Mucosa of descending colon (tissue), 3 donors: ENCODE data around the gene SORCS1. TPM values are rescaled to one million over a fixed set of nuclear protein-coding genes. Genes with fewer than 3 reads are reported as not detected.

Experiments used
- ATAC-seq: fragments of 200-7000 bp; cut with Tn5 transposase; one replicate; pipeline ENCODE4 v1.9.1; 2020; ENCODE audit warnings: mild to moderate bottlenecking, moderate library complexity
- DNase-seq, 3 donors: peaks; one replicate each; pipeline ENCODE4 v3.0.0-alpha.2; 2020
- H3K36me3 ChIP-seq: fragments of 200-600 bp; one replicate; pipeline ENCODE4 v1.8.0; 2021; ENCODE audit warnings: low read depth, mild to moderate bottlenecking
- H3K4me1 ChIP-seq: fragments of 200-600 bp; one replicate; pipeline ENCODE4 v1.8.0; 2021; ENCODE audit warnings: low read depth, mild to moderate bottlenecking
- H3K4me3 ChIP-seq: fragments of 200-600 bp; one replicate; pipeline ENCODE4 v1.8.0; 2021; ENCODE audit warnings: mild to moderate bottlenecking
- H3K9me3 ChIP-seq: fragments of 200-600 bp; one replicate; pipeline ENCODE4 v1.8.0; 2021; ENCODE audit warnings: mild to moderate bottlenecking
- intact Hi-C, 2 donors: fragments of 100-400 bp; cut with DNase I in 1 of 2; cut with micrococcal nuclease in 1 of 2; formaldehyde crosslinking; loops; one replicate each; pipeline versions ENCODE4 v1.11.0 to v1.11.1; 2022; cut with DNase I, micrococcal nuclease
- total RNA-seq, 3 donors: library from RNA; stranded (reverse); fragmentation: NEBNext Ultra II Directional in 2 of 3; extraction: Animal tissue kit (Norgen Biotek cat#: 25700) in 2 of 3; gene quantifications; one replicate each; pipeline versions ENCODE4 v1.2.1 to v1.2.4, GENCODE V29; 2021 to 2023
- TF ChIP-seq, protein P1 (sequence below): fragments of 200-600 bp; IDR thresholded peaks from one replicate; pipeline ENCODE4 v1.8.0; 2022; ENCODE audit warnings: antibody characterized with exemption, mild to moderate bottlenecking
- donor health status: DM: no; HTN: no; CAD: no; lungs with moderate emphysema.
- donor health status: DM: no; HTN: no; CAD: no.
- donor health status: DM: no; HTN: yes; CAD: no.

Gene SORCS1
- total RNA-seq, 3 donors from 2014 or later: 0.80 to 13.2 (median 0.93) TPM

DNA sequence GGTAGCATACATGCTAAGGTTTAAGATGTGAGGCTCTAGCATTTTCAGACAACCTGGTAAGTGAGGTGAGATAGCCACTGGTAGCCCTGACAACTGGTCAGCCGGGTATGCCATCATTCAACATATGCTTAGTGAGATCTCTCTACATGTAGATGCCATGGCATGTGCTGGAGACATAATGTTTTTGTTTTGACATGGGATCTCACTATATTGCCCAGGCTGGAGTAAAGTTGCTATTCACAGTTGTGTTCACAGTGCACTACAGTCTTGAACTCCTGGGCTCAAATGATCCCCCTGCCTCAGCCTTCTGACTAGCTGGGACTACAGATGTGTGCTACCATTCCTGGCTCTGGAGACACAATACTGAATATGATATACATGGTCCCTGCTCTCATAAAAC is 437.3 kb downstream of the SORCS1 start:
- Histone ChIP-seq H3K36me3 (no peaks in the 10 kb centered on the region), H3K4me3 (no peak overlapping the region), H3K9me3 (no peaks in the 10 kb centered on the region), H3K4me1 (no peaks in the 10 kb centered on the region)
- intact Hi-C loops: no loop called here
- no peak for ATAC-seq
- TF ChIP-seq, protein P1, sequence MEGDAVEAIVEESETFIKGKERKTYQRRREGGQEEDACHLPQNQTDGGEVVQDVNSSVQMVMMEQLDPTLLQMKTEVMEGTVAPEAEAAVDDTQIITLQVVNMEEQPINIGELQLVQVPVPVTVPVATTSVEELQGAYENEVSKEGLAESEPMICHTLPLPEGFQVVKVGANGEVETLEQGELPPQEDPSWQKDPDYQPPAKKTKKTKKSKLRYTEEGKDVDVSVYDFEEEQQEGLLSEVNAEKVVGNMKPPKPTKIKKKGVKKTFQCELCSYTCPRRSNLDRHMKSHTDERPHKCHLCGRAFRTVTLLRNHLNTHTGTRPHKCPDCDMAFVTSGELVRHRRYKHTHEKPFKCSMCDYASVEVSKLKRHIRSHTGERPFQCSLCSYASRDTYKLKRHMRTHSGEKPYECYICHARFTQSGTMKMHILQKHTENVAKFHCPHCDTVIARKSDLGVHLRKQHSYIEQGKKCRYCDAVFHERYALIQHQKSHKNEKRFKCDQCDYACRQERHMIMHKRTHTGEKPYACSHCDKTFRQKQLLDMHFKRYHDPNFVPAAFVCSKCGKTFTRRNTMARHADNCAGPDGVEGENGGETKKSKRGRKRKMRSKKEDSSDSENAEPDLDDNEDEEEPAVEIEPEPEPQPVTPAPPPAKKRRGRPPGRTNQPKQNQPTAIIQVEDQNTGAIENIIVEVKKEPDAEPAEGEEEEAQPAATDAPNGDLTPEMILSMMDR: no peak
- DNase-seq: no peak

DNA sequence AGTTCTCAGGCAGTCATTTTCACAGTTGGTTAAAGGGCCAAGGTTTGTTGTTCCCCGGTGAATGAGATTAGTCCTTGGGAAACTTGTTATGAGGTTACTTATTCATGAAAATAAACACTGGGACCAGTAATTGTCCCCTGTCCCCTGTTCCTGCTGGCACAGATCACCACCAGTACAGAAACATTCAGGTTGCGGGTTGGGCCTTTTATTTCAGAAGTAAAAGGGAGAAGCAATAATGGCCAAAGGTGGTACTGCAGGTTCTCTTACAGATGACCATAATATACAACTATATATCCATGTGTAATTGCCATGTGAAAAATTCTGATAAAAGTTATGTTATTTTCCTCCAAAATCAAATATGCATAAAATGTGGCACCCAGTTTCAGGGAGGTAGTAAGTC is 442.0 kb downstream of the SORCS1 start:
- ATAC-seq (peak; percentile 86), DNase-seq (peak in 1 of 3 donors; percentile 38)
- Histone ChIP-seq H3K4me1 (no peaks in the 10 kb centered on the region), H3K9me3 (no peaks in the 10 kb centered on the region), H3K4me3 (no peak overlapping the region), H3K36me3 (no peaks in the 10 kb centered on the region)
- TF ChIP-seq, protein P1: no peak
- intact Hi-C loops: no loop called here

DNA sequence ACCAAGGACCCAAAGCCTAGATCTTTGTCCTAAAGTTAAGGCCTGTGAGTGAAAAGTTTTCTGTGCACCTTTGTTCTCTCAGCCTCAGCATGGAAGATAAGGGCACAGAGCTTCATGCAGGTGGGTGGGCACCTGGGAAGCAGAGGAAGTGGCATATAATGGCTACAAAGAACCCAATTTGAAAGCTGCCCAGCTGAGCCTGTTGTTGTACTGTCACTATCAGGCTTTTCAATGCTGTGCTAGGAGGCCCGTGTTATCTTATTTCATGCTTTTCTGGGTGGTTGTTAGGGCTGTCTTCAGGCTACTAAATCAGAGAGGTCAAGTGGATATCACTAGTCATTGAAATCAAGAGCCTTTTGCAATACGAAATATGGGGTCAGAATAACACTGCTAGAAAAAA is 443.8 kb downstream of the SORCS1 start:
- TF ChIP-seq, protein P1: no peak
- Histone ChIP-seq H3K36me3 (no peaks in the 10 kb centered on the region), H3K4me3 (no peak overlapping the region), H3K9me3 (no peaks in the 10 kb centered on the region), H3K4me1 (no peaks in the 10 kb centered on the region)
- no peak for DNase-seq
- intact Hi-C loops: no loop called here
- no peak for ATAC-seq

DNA sequence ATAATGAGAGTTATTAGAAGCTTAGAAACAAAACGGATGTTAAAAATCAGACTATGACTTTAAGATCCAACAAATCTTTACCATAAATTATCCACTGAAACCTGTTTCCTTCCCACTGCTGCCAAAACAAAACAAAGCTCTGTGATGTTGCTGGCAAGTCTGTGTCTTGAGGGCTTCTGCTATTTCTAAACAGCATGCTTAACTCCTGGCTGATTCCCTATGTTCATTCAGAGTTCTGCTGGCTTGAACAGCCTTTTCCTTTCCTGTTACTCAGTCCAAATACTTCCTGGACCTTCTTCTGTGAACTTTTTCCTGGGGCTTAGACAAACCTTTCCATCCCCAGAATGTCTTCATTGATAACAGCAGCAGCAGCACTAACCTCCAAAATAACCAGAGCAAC is 448.1 kb downstream of the SORCS1 start:
- H3K4me3 ChIP-seq: no peak overlapping the region
- TF ChIP-seq, protein P1: no peak
- intact Hi-C loops: no loop called here
- no peaks in the 10 kb centered on the region for H3K4me1 ChIP-seq
- no peaks in the 10 kb centered on the region for H3K36me3 ChIP-seq
- DNase-seq: no peak
- H3K9me3 ChIP-seq: no peaks in the 10 kb centered on the region
- no peak for ATAC-seq

DNA sequence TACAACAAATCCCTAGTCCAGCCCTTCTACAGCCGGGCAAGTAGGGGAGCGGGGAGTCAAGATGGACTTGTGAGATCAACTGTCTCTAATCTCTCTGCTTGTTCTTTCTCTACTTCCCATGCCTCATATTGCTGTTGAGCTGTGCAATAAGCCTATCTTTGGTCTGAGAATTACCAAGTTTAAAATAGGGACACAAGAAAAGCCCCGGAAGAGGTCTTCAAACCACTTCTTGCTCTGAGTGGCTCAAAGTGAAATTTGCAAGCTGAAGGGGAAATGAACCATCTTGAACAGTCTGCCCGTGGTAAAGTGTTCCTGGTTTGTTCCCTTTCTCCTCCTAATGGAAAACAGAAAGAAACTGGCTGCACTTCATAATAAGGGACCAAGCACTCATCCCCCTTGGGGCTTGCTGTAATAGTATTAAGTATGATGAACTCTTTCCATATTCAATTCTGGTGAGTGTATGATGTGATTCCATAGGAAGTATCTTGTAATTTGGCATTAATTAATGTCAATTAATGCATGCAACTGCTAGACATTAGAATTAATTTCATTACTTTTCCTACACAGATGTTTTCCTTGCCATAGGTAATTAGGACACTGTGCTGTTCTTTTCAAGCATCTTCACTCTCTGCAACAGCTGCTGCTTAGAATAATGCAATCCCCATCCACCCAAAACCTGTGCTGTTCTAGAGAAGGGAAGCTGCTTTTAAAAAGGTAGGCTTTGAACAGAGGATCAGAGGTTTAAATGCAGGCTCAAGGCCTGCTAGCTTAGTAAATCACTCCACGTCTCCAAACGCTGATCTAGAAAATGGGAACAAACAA is 449.6 kb downstream of the SORCS1 start:
- Histone ChIP-seq H3K9me3 (no peaks in the 10 kb centered on the region), H3K4me1 (no peaks in the 10 kb centered on the region), H3K36me3 (no peaks in the 10 kb centered on the region), H3K4me3 (no peak overlapping the region)
- TF ChIP-seq, protein P1: no peak
- ATAC-seq (no peak), DNase-seq (no peak)
- intact Hi-C loops: no loop called here
